ENCODE data around the gene WNT6. TPM values are rescaled to one million over a fixed set of nuclear protein-coding genes. Genes with fewer than 3 reads are reported as not detected.

The WNT6 gene
- total and polyA plus RNA-seq, 8 donors: 0.07 TPM; not detected in 7

DNA sequence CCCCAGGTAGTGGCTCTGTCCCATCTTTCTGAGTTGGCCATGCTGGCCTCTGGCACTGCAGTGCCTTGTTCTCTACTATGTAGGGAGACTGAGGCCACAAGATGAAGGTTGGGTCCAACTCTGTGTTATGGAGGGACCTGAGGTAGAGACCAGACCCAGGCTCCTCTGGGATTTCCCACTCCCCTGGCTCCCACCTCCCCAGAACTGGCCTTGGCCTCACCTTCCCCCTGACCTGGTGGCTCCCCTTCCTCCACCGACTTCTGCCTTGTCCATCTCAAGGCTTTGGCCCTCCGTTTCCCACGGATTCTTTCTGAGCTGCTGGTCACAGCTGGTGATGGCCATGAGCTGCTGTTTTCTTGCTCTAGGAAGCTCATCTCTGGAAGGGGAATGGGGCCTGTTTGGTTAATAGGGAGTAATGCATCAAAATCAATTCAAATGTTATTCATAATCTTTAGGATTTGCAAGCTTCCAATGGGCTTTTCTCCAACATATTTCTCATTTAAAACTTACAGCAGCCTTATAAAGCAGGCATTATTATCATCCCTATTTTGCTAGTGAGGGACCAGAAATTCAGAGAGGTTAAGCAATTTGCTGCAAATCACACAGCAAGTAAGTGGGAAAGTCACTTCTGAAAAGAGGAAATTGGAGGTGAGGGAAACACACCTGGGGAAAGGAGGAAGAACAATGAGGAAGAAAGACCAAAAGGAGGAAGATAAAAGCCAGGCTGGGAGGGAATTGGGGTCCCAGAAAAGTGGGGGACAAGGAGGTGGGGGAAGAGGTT, 28.9 kb upstream of the WNT6 start:
- Histone ChIP-seq H3K27ac (no peak overlapping the region), H3K4me3 (no peak overlapping the region), H3K9me3 (no peaks in the 10 kb centered on the region), H3K4me1 (no peaks in the 10 kb centered on the region), H3K36me3 (no peaks in the 10 kb centered on the region), H3K27me3 (peaks cover 0 to 59% of the 10 kb centered on the region in 2 donors)
- no peak for DNase-seq
- no peak for ATAC-seq
- intact Hi-C loops (cut with DNase I): no loop called here
- TF ChIP-seq CTCF (IDR thresholded peaks at IDR 0.05): no peak

GRCh38 chr2:218831378-218831990, 28.1 kb upstream of the WNT6 start, which contains the start of gene PRKAG3:
PRKAG3 (minus strand) TSS chr2:218831803.
- H3K27me3 ChIP-seq: peaks cover 0 to 66% of the 10 kb centered on the region in 2 donors
- TF ChIP-seq CTCF (IDR thresholded peaks at IDR 0.05): no peak
- H3K36me3 ChIP-seq: no peaks in the 10 kb centered on the region
- H3K9me3 ChIP-seq: no peaks in the 10 kb centered on the region
- ATAC-seq (no peak), DNase-seq (no peak)
- H3K27ac ChIP-seq: no peak within 1 kb of the TSS
- H3K4me1 ChIP-seq: no peaks in the 10 kb centered on the region
- H3K4me3 ChIP-seq: no peak within 1 kb of the TSS
- intact Hi-C loops (cut with DNase I): no loop called here

DNA sequence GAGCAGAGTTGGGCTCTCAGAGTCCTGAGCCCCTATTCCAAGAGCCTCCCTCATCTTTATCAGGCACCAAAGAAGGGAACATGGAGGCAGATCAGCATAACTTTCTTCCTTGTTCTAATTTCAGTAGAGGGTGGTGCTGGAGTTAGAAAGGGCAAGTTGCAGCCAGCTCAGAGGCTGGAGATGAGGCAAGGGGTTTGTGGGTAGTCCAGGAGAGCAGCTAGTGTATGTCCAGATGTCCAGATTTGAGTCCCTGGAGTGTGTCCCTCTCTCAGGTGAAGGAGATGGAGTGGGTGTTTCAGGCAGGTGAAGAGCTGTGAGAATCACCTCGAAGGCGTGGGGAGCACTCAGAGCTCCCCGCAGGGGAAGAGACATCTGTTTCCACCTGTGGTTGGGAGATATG, 27.5 kb upstream of the WNT6 start:
- no peak for ATAC-seq
- intact Hi-C loops (cut with DNase I): no loop called here
- no peak for DNase-seq
- H3K4me3 ChIP-seq: no peak overlapping the region
- H3K4me1 ChIP-seq: no peaks in the 10 kb centered on the region
- peaks cover 0 to 71% of the 10 kb centered on the region in 2 donors for H3K27me3 ChIP-seq
- no peak overlapping the region for H3K27ac ChIP-seq
- H3K9me3 ChIP-seq: peaks cover 0 to 4% of the 10 kb centered on the region in 2 donors
- no peak for TF ChIP-seq CTCF (IDR thresholded peaks at IDR 0.05)
- H3K36me3 ChIP-seq: no peaks in the 10 kb centered on the region

DNA sequence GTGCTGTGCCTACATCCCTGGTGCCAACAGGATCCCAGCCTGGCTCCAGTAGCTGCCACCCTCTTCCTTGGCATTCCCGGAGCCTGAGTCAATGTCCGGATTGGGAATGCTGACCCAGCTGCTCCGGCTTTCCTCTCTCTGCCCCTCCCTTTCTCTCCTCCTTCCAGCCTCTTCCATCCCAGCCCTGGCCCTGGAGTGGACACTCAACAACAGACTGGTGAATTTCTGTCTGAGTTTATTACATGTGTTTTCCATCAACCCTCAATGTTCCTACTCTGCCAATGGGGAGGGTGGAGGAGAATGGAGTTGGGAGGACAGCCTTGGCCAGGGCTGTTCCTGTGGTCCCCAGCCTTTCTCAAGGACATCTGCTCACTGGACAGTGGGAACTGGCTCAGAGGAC, 27.1 kb upstream of the WNT6 start:
- H3K9me3 ChIP-seq: peaks cover 0 to 8% of the 10 kb centered on the region in 2 donors
- H3K27ac ChIP-seq: no peak overlapping the region
- ATAC-seq (peak; percentile 46), DNase-seq (no peak)
- H3K4me3 ChIP-seq: no peak overlapping the region
- H3K36me3 ChIP-seq: no peaks in the 10 kb centered on the region
- intact Hi-C loops (cut with DNase I): no loop called here
- peaks cover 0 to 67% of the 10 kb centered on the region in 2 donors for H3K27me3 ChIP-seq
- no peaks in the 10 kb centered on the region for H3K4me1 ChIP-seq
- TF ChIP-seq CTCF (IDR thresholded peaks at IDR 0.05): no peak

DNA sequence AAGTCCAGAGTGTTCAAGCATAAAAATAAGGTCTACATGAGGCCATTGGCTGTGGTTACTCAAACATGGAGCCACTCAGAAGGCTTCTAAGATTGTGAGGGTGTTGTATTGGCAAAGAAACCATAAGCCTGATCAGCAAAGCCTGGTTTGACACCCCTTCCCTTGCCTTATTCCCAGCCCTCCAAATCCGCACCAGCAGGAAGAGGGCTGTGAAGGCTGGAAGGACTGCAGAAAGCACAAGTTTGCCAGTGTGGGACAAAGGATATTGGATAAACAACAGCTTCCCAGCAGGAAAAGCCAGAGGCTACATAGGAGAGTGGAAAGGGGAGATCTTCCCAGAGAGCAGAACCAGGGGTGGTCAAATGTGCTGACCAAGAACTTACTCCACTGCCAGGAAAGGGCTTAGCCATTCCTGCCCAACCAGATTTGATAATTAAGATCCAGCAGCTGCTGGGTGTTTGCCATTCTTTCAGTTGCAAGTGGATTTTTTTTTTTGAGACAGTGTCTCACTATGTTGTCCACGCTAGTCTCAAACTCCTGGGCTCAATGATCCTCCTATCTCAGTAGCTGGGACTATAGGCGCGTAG, 26.5 kb upstream of the WNT6 start:
- no peaks in the 10 kb centered on the region for H3K4me1 ChIP-seq
- peaks cover 0 to 14% of the 10 kb centered on the region in 2 donors for H3K9me3 ChIP-seq
- no peak overlapping the region for H3K4me3 ChIP-seq
- ATAC-seq (no peak), DNase-seq (no peak)
- TF ChIP-seq CTCF (IDR thresholded peaks at IDR 0.05): no peak
- intact Hi-C loops (cut with DNase I): no loop called here
- no peak overlapping the region for H3K27ac ChIP-seq
- H3K27me3 ChIP-seq: peaks cover 0 to 61% of the 10 kb centered on the region in 2 donors
- no peaks in the 10 kb centered on the region for H3K36me3 ChIP-seq
